Upper lobe of left lung (tissue), 4 donors: ENCODE data around the gene C4orf33.

Source experiments
- CTCF ChIP-seq, 6 experiments: fragments of 450-650 bp in 4 of 6; fragments of 200-600 bp in 2 of 6; sonication (generic) in 2 of 6; IDR thresholded peaks; one replicate each; pipeline ENCODE4 v1.5.1; 2016 to 2019; ENCODE audit warnings: antibody characterized with exemption in 6 of 6
- EP300 ChIP-seq, 4 donors: sonication (generic); formaldehyde crosslinking; IDR thresholded peaks; one replicate each; pipeline ENCODE4 v1.5.1; 2017; ENCODE audit warnings: antibody characterized with exemption in 4 of 4, control low read depth in 2 of 4
- POLR2A ChIP-seq, 4 donors: fragments of 450-650 bp; IDR thresholded peaks; one replicate each; pipeline ENCODE4 v1.5.1; 2016 to 2017; ENCODE audit warnings: antibody characterized with exemption in 4 of 4, mild to moderate bottlenecking in 2 of 4
- POLR2AphosphoS5 ChIP-seq, 2 donors: sonication (generic); formaldehyde crosslinking; IDR thresholded peaks; one replicate each; pipeline ENCODE4 v1.5.1; 2017; ENCODE audit warnings: antibody characterized with exemption in 2 of 2

GRCh38 chr4:129113434-129113833 is 17.5 kb downstream of the C4orf33 start:
- no peak for TF ChIP-seq EP300 (IDR thresholded peaks at IDR 0.05)
- no peak for TF ChIP-seq POLR2A (IDR thresholded peaks at IDR 0.05)
- TF ChIP-seq CTCF (IDR thresholded peaks at IDR 0.05), result no peak
- TF ChIP-seq POLR2AphosphoS5 (IDR thresholded peaks at IDR 0.05), result no peak
